Measurements from ENCODE around the gene TRMT2A.

The TRMT2A gene

GRCh38 chr22:20065896-20066616 lies 51.0 kb downstream of the TRMT2A start:
- DNase-seq (ENCODE audit: low spot score): no peak

- DNase-seq (ENCODE audit: low spot score): no peak
These were observed 52.3 kb downstream of the TRMT2A start for GRCh38 chr22:20064545-20065262.

- no peak for DNase-seq (ENCODE audit: low spot score)
These were observed 52.9 kb downstream of the TRMT2A start for GRCh38 chr22:20064140-20064480.

- DNase-seq (ENCODE audit: low spot score): no peak
These were observed 53.5 kb downstream of the TRMT2A start for GRCh38 chr22:20063271-20064139.

- no peak for DNase-seq (ENCODE audit: low spot score)
These were observed 54.3 kb downstream of the TRMT2A start for GRCh38 chr22:20062766-20063083.

GRCh38 chr22:20062043-20062765 lies 54.8 kb downstream of the TRMT2A start:
- DNase-seq (ENCODE audit: low spot score): no peak

Small RNA genes lying within 50 kb of the gene (small RNA-seq; reads per million reads assigned to genes)
- gene MIR6816: 0 to 0.13 reads per million in 2 experiments
- 0 reads per million in 2 experiments for gene RF00017
- gene RF00599: 0 reads per million in 2 experiments

Measured in SK-N-DZ (cell line).